ENCODE measurements around the gene AKAP9.
"Not testable (repeated sequence)": the region's sequence is repeated elsewhere in the genome, so short reads cannot be mapped to it uniquely, and the experiment has no call there.

The AKAP9 gene

GRCh38 chr7:92010215-92010614 is 69.6 kb downstream of the AKAP9 start:
- DNase-seq (ENCODE audit: low read depth in 2 of 2), result no peak

DNA sequence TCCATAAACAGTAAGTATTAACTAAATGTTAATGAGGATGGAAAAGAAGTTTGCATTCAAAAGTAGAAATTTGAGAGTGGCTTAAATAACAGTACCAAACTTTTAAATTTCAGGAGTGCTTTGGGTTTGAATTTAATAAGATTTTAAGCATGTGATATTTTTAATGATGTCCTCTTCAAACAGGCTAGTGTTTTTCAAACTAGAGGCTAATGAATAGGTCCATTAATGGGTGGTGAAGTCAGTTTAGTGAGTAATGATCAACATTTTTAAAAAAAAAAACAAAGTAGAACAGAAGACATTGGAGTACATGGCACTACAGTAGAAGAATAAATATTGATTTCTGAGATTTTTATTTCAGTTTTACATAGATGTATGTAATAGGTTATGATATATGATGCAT is 72.9 kb downstream of the AKAP9 start:
- DNase-seq (ENCODE audit: low read depth in 2 of 2), result no peak

DNA sequence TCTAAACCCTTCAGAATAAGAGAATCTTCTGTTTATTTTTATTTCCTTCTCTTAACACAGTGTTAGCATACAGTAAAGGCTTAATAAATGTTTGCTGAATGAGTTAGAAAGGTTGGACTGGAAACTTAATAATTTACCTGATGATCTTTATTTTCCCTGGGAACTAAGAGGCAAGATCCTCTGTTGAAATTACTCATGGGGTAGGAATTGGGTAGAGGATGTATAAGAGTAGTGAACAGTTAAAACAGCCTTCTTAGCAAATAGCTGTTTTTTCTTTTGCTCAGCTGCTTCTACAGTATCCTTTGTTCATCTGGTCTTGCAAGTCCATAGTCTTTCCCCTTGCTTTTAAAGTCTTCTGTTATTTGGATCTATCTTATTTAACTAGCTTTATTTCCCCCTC is 80.0 kb downstream of the AKAP9 start:
- DNase-seq (ENCODE audit: low read depth in 2 of 2), result no peak

DNA sequence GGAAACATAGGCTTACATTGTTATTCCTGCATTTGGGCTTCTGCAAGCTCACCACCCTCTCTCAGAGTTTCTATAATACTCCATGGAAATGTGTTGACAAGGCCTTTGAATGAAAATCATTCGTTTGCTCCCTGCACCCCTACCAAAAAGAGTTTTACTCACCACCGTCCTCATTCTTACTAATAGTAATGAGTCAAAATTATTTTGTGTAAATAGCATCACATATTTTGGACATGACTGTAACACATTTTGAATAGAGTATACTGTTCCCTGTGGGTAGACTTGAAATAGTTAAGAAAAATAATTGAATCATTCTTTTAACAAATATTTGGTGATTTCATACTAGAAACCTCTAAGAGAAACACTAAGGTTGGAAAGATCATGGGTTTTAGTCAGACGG is 84.6 kb downstream of the AKAP9 start:
- no peak for DNase-seq (ENCODE audit: low read depth in 2 of 2)

- DNase-seq (ENCODE audit: low read depth in 2 of 2), result not testable (repeated sequence)
Observed at GRCh38 chr7:92026635-92027034, 86.0 kb downstream of the AKAP9 start.

- not testable (repeated sequence) for DNase-seq (ENCODE audit: low read depth in 2 of 2)
Observed at GRCh38 chr7:92027128-92027527, 86.5 kb downstream of the AKAP9 start.

GRCh38 chr7:92028226-92028625 is 87.6 kb downstream of the AKAP9 start:
- no peak for DNase-seq (ENCODE audit: low read depth in 2 of 2)

GRCh38 chr7:92028686-92029085 is 88.0 kb downstream of the AKAP9 start:
- DNase-seq (ENCODE audit: low read depth in 2 of 2), result no peak

DNA sequence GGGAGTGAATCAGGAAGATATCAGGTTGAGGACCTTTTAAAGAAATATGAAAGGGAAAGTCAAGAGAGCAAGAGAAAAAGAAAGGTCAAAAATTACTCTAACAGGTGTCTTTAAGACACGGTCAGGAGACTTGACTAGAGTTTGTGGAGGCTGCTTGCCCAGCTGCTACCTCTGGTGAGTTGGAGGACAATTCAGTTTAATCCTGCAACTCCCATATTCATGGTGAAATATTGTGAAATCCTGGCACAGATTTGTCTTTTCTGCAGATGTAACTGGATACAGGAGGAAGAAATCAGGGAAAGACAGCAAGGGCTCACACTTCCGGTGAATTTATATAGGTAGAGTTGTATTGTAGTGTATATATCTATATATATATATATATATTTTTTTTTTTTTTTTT is 93.5 kb downstream of the AKAP9 start:
- no peak for DNase-seq (ENCODE audit: low read depth in 2 of 2)

DNA sequence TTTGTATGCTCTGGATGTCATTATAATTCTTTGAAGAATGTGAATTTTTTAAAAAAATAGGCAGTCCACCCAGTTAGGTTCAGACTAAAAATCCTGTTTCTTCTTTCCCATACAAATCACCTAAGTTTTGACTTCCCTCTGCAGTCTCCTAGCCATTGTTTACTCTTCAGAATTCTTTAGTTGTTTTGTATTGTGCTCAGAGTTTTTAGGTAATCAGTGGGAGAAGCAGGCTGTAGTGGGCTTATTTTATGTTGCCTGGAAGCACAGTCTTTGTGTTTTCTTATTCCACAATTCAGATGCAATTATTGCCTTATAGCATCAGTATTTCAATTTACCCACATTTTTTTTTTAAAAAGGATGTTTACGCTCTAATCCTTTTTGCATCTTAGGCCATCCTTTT is 94.9 kb downstream of the AKAP9 start:
- DNase-seq (ENCODE audit: low read depth in 2 of 2), result no peak

DNA sequence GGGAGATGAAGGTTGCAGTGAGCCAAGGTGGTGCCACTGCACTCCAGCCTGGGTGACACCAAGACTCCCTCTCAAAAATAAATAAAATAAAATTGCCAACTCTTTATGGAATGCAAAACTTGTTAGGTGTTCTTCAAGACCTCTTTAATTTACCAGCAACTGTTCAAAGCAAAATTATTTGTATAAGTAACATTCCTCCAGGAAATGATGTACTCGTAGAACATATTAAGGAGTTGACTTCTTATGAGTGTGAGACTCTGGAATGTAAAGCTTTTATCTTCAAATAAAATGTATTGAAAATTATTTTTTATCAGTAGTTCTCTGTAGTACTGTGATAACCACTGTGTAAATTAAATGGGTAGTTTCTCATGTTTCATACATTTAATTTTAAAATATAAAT is 99.2 kb downstream of the AKAP9 start:
- no peak for DNase-seq (ENCODE audit: low read depth in 2 of 2)

GRCh38 chr7:92042056-92042737 is 101.5 kb downstream of the AKAP9 start:
- no peak for DNase-seq (ENCODE audit: low read depth in 2 of 2)

- no peak for DNase-seq (ENCODE audit: low read depth in 2 of 2)
Observed at GRCh38 chr7:92043098-92043497, 102.4 kb downstream of the AKAP9 start.

DNA sequence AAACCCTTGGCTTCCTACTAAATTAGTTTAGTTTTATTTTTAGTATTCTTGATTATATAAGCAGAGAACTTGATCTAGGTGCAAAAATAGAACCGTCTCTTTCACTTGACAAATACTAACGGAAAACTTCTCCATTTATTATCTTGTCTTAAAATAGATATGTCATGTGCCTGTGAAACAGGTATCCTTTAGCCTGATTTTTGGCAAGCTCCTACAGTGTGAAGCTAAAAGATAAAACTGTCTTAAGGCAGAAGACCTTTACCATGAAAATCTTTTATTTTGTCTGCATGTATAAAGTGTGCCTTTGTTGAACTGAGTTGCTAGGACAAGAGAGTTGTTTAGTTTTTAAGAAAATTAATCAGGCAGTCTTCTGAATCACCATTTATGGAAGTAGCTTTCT is 103.0 kb downstream of the AKAP9 start:
- DNase-seq (ENCODE audit: low read depth in 2 of 2), result no peak

DNA sequence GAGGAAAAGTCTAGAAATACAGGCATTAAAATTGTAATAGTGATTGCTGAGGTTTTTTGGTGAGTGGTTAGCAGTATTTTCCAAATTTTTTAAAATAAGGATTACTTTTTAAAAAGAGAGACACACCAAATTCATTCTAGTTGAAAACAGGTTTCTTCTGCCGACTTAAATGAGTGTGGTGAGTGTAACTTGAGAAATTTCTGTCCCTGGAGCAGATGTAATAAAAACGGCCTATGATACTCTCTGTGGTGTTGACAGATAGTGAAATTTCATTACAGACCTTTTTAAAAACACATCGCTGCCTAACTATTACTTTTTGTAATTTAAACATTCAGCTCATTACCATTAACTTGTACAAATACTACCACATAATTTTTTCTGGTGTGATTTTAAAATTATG is 103.5 kb downstream of the AKAP9 start:
- no peak for DNase-seq (ENCODE audit: low read depth in 2 of 2)

- no peak for DNase-seq (ENCODE audit: low read depth in 2 of 2)
Observed at GRCh38 chr7:92044940-92045339, 104.3 kb downstream of the AKAP9 start.

DNA sequence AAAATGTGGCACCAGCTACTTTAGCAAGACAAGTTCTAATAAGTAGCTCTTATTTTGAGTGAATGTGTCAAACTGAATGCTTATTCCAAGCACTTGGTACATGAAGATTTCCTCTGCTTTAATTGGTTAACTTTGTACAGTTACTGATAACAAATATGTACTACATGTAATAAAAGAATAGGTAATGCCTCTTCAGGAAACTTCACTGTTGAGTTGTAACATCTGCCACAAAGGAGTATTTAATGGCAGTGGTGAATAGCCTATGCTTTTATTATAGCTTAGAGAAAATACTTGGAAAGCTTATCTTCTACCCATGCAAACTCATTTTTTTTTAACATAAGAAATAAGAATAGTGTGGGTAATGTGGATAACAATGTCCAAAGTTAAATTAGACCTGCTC is 111.0 kb downstream of the AKAP9 start:
- no peak for DNase-seq (ENCODE audit: low read depth in 2 of 2)

DNA sequence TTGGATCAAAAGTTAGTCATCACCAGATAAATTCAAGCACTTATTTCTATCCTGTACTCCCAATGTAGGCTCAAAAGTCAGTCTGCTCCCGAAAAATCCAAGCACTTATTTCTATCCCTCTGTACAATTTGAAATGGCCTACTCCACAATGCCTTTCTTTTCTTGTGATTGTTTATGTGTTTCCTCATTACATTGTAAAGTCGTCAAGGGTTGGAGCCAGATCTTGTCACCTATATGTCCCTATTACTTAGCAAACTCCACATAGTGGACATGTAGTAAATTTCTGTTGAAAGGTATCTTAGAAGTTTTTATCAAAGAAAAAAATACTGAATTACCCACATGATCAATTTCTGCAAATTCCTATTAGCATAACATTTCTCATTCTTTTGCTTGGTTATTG is 111.5 kb downstream of the AKAP9 start:
- no peak for DNase-seq (ENCODE audit: low read depth in 2 of 2)

DNA sequence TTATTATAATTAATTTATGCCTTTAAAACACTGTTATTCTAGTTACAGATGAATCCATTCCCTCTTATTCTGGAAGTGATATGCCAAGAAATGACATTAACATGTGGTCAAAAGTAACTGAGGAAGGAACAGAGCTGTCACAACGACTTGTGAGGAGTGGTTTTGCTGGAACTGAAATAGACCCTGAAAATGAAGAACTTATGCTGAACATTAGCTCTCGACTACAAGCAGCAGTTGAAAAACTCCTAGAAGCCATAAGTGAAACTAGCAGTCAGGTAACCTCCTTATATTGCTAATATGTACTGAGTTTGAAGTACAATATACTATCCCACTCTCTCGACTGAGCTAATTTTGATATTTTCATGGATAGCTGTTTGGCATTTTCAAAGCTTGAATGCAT is 112.0 kb downstream of the AKAP9 start:
- DNase-seq (ENCODE audit: low read depth in 2 of 2), result no peak

DNA sequence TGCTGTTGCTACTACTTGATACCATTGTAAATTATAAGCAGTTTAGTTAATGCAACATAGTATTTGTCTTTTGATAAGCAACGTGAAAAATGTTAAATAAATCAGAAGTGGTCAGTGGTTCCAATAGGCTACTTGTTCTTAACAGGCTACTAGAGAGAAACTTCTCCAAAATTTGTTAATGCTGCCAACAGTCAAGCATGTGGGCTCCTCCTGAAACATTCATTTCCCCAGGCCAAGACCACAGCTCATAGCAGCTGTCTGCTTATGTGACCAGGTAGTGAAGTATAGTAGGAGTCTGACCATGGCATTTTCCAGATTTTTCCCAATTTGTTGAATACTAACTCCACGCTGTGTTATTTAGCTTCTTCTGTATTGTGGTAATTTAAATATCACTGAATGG is 112.7 kb downstream of the AKAP9 start:
- DNase-seq (ENCODE audit: low read depth in 2 of 2), result no peak

DNA sequence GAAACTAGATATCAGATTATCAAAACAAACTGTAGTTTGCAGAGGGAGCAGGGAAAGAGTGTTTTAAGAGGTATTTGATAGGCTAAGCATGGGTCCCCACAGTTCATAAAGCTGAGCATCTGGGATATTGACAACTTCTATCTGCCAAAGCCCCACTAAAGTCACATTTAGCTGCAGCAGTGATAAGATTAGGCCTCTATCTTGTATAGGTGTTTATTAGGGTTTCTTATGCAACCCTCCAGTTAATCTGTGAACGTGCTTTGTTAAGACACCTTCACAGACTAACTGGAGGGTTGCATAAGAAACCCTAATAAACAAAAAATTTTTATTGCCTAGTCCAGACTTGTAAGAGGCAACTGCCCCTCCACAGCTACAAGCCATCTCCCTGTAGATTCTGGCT is 115.6 kb downstream of the AKAP9 start:
- DNase-seq (ENCODE audit: low read depth in 2 of 2), result no peak

DNA sequence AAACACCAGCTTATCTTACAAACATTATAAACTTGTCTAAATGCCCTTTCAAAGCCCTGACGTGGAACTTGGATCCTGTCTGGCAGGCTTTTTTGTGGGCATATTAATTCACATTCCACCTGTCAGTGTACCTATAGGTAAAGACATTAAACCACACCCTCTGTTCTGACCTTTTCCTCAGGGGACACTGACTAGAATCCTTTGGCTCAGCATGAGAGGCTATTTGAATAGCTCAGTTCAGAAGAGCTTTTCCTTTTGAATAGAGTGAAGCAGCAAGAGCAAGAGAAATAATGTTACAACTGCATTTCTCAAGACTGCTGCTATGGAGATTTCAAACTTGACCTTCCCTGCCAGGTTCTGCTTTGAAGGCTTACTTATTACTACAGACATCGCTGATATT is 116.7 kb downstream of the AKAP9 start:
- no peak for DNase-seq (ENCODE audit: low read depth in 2 of 2)

DNA sequence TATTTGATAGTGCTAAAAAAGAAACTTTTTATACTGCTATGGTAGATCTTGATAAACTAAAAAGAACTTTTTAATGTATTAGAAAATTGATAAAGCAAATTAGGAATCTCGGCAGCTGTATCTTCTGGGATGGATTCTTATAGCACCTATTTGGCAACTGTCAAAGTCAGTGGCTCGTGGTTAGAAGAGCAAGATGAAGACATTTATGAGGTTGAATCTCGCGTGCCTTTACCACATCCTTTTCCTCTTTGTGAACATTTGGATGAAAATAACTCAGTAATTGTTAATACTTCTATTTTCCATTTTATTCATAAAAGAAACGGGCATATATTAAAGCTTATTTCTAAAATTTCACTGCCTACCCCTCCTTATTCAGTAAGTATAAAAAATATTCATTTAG is 117.4 kb downstream of the AKAP9 start:
- DNase-seq (ENCODE audit: low read depth in 2 of 2), result no peak

- DNase-seq (ENCODE audit: low read depth in 2 of 2), result no peak
Observed at GRCh38 chr7:92058899-92059298, 118.2 kb downstream of the AKAP9 start.
